Muscle of leg (tissue), 11 donors: ENCODE results near the gene SACM1L. TPM values are rescaled to one million over a fixed set of nuclear protein-coding genes. Genes with fewer than 3 reads are reported as not detected.

Source experiments
- DNase-seq: peaks from one replicate; pipeline ENCODE4 v3.0.0; 2013
- H3K27ac ChIP-seq: one replicate; pipeline ENCODE4 v1.5.1; 2013; ENCODE audit warnings: mild to moderate bottlenecking, low read length, control low read depth
- H3K27me3 ChIP-seq: one replicate; pipeline ENCODE4 v1.6.1; 2013; ENCODE audit warnings: low read length; ENCODE audit not compliant: control insufficient read depth, insufficient read depth
- H3K36me3 ChIP-seq: one replicate; pipeline ENCODE4 v1.6.1; 2013; ENCODE audit warnings: low read length; ENCODE audit not compliant: control insufficient read depth, insufficient read depth
- H3K4me1 ChIP-seq: one replicate; pipeline ENCODE4 v1.6.1; 2013; ENCODE audit warnings: low read length; ENCODE audit not compliant: control insufficient read depth, insufficient read depth
- H3K4me3 ChIP-seq: one replicate; pipeline ENCODE4 v1.5.1; 2013; ENCODE audit warnings: low read length, control low read depth
- H3K9me3 ChIP-seq: replicated peaks from 2 replicates; pipeline ENCODE4 v1.6.1; 2013; ENCODE audit warnings: low read depth, low read length; ENCODE audit not compliant: control insufficient read depth
- WGBS: methylation state at CpG from one replicate; pipeline ENCODE4 v1.1.5; 2013; ENCODE audit warnings: missing lambda C conversion rate; ENCODE audit not compliant: insufficient coverage; 5-methylcytosine and 5-hydroxymethylcytosine counted together
- polyA plus RNA-seq, 8 donors: library from polyadenylated mRNA; unstranded; fragments of 120-200 nt; gene quantifications; one replicate each; pipeline versions ENCODE4 v1.2.1 to v1.2.3, GENCODE V29; 2013; ENCODE audit warnings: inconsistent platforms in 1 of 8, low replicate concordance in 1 of 8; ENCODE audit not compliant: insufficient read length in 8 of 8, insufficient read depth in 1 of 8
- total RNA-seq: library from RNA; stranded (reverse); fragments of 120-200 nt; gene quantifications from one replicate; pipeline ENCODE4 v1.2.4, GENCODE V29; 2013

SACM1L gene
- total and polyA plus RNA-seq, 9 donors: 24.4 to 32.5 (median 26.7) TPM

- Histone ChIP-seq H3K36me3 (no peaks in the 10 kb centered on the region), H3K27me3 (peaks cover 6% of the 10 kb centered on the region), H3K4me3 (no peak overlapping the region), H3K27ac (no peak overlapping the region), H3K4me1 (no peaks in the 10 kb centered on the region), H3K9me3 (no peaks in the 10 kb centered on the region)
- no peak for DNase-seq
- 92% methylated on average over 16 of the region's 19 CpGs for WGBS
These were observed 73.6 kb downstream of the SACM1L start for GRCh38 chr3:45762647-45763302.

GRCh38 chr3:45763303-45763675, 74.1 kb downstream of the SACM1L start:
- H3K4me3 ChIP-seq: no peak overlapping the region
- H3K27me3 ChIP-seq: peaks cover 6% of the 10 kb centered on the region
- 87% methylated on average over 2 of the region's 5 CpGs for WGBS
- DNase-seq: no peak
- H3K9me3 ChIP-seq: no peaks in the 10 kb centered on the region
- H3K4me1 ChIP-seq: no peaks in the 10 kb centered on the region
- H3K36me3 ChIP-seq: no peaks in the 10 kb centered on the region
- no peak overlapping the region for H3K27ac ChIP-seq

GRCh38 chr3:45765266-45765851, 76.2 kb downstream of the SACM1L start:
- WGBS: 93% methylated on average over 5 of the region's 9 CpGs

GRCh38 chr3:45765958-45766357, 76.8 kb downstream of the SACM1L start:
- no peaks in the 10 kb centered on the region for H3K4me1 ChIP-seq
- no peak overlapping the region for H3K27ac ChIP-seq
- H3K27me3 ChIP-seq: peaks cover 2% of the 10 kb centered on the region
- H3K4me3 ChIP-seq: no peak overlapping the region
- no peak for DNase-seq
- 87% methylated on average over 5 of the region's 8 CpGs for WGBS
- no peaks in the 10 kb centered on the region for H3K36me3 ChIP-seq
- no peaks in the 10 kb centered on the region for H3K9me3 ChIP-seq

More at GRCh38 chr3:45765266-45765851, 76.2 kb downstream of the SACM1L start:
- no peaks in the 10 kb centered on the region for H3K9me3 ChIP-seq
- DNase-seq: no peak
- no peaks in the 10 kb centered on the region for H3K4me1 ChIP-seq
- H3K36me3 ChIP-seq: no peaks in the 10 kb centered on the region
- H3K4me3 ChIP-seq: no peak overlapping the region
- peaks cover 2% of the 10 kb centered on the region for H3K27me3 ChIP-seq
- no peak overlapping the region for H3K27ac ChIP-seq

GRCh38 chr3:45771166-45771775, 82.1 kb downstream of the SACM1L start:
- Histone ChIP-seq H3K4me1 (no peaks in the 10 kb centered on the region), H3K27me3 (peaks cover 5% of the 10 kb centered on the region), H3K36me3 (no peaks in the 10 kb centered on the region), H3K9me3 (no peaks in the 10 kb centered on the region), H3K27ac (no peak overlapping the region), H3K4me3 (no peak overlapping the region)
- WGBS: 95% methylated on average over 6 of the region's 9 CpGs
- no peak for DNase-seq

- Histone ChIP-seq H3K4me1 (no peaks in the 10 kb centered on the region), H3K36me3 (no peaks in the 10 kb centered on the region), H3K4me3 (no peak overlapping the region), H3K27me3 (peaks cover 5% of the 10 kb centered on the region), H3K9me3 (no peaks in the 10 kb centered on the region), H3K27ac (no peak overlapping the region)
- DNase-seq: no peak
- 98% methylated on average over 5 of the region's 5 CpGs for WGBS
These were observed 82.6 kb downstream of the SACM1L start for GRCh38 chr3:45771831-45772230.

- 89% methylated on average over 14 of the region's 16 CpGs for WGBS
- no peak for DNase-seq
- H3K27me3 ChIP-seq: peaks cover 5% of the 10 kb centered on the region
- no peak overlapping the region for H3K4me3 ChIP-seq
- no peaks in the 10 kb centered on the region for H3K4me1 ChIP-seq
- H3K27ac ChIP-seq: no peak overlapping the region
- H3K9me3 ChIP-seq: no peaks in the 10 kb centered on the region
- no peaks in the 10 kb centered on the region for H3K36me3 ChIP-seq
These were observed 83.3 kb downstream of the SACM1L start for GRCh38 chr3:45772341-45773035.

GRCh38 chr3:45773072-45773471, 83.9 kb downstream of the SACM1L start:
- 80% methylated on average over 1 of the region's 5 CpGs for WGBS
- H3K27me3 ChIP-seq: peaks cover 5% of the 10 kb centered on the region
- no peak overlapping the region for H3K4me3 ChIP-seq
- no peak overlapping the region for H3K27ac ChIP-seq
- DNase-seq: no peak
- H3K9me3 ChIP-seq: no peaks in the 10 kb centered on the region
- H3K4me1 ChIP-seq: no peaks in the 10 kb centered on the region
- H3K36me3 ChIP-seq: no peaks in the 10 kb centered on the region

GRCh38 chr3:45773714-45774449, 84.7 kb downstream of the SACM1L start:
- Histone ChIP-seq H3K9me3 (no peaks in the 10 kb centered on the region), H3K4me3 (no peak overlapping the region), H3K36me3 (no peaks in the 10 kb centered on the region), H3K27ac (no peak overlapping the region), H3K27me3 (peaks cover 4% of the 10 kb centered on the region), H3K4me1 (no peaks in the 10 kb centered on the region)
- no peak for DNase-seq
- 61% methylated on average over 4 of the region's 7 CpGs for WGBS
